GM23338 (cell line): ENCODE measurements around the gene HELB. TPM values are rescaled to one million over a fixed set of nuclear protein-coding genes. Genes with fewer than 3 reads are reported as not detected.

Experiments used
- ATAC-seq: fragments of 200-7000 bp; cut with Tn5 transposase; 3 replicates; pipeline ENCODE4 v1.9.1; 2020
- DNase-seq: peaks from one replicate; pipeline ENCODE4 v3.0.0-alpha.2; 2015; ENCODE audit warnings: low spot score
- H2AFZ ChIP-seq: fragments of 200-600 bp; sonication (generic); 2 replicates; pipeline ENCODE4 v1.8.0; 2016; ENCODE audit warnings: antibody characterized with exemption, mild to moderate bottlenecking, moderate library complexity
- H3F3A ChIP-seq: fragments of 200-600 bp; sonication (generic); replicated peaks from 2 replicates; pipeline ENCODE4 v1.8.0; 2017; ENCODE audit warnings: antibody characterized with exemption, mixed run types, low read depth
- H3K27ac ChIP-seq: fragments of 200-600 bp; sonication (generic); 2 replicates; pipeline ENCODE4 v1.6.1; 2016; ENCODE audit warnings: low read depth
- H3K27me3 ChIP-seq: fragments of 200-600 bp; sonication (generic); 2 replicates; pipeline ENCODE4 v1.8.0; 2016; ENCODE audit warnings: mild to moderate bottlenecking, mixed run types, moderate library complexity; ENCODE audit not compliant: insufficient read depth
- H3K36me3 ChIP-seq: fragments of 200-600 bp; sonication (generic); 2 replicates; pipeline ENCODE4 v1.8.0; 2016; ENCODE audit warnings: mild to moderate bottlenecking; ENCODE audit not compliant: insufficient read depth
- H3K4me1 ChIP-seq: fragments of 200-600 bp; sonication (generic); 2 replicates; pipeline ENCODE4 v1.8.0; 2016; ENCODE audit warnings: mild to moderate bottlenecking, moderate library complexity; ENCODE audit not compliant: insufficient read depth
- H3K4me2 ChIP-seq: fragments of 200-600 bp; sonication (generic); 2 replicates; pipeline ENCODE4 v1.7.1; 2017; ENCODE audit warnings: mixed run types
- H3K4me3 ChIP-seq: fragments of 200-600 bp; sonication (generic); 2 replicates; pipeline ENCODE4 v1.6.1; 2016; ENCODE audit warnings: mixed run types
- H3K79me2 ChIP-seq: fragments of 200-600 bp; sonication (generic); replicated peaks from 2 replicates; pipeline ENCODE4 v1.8.0; 2017; ENCODE audit warnings: mild to moderate bottlenecking; ENCODE audit not compliant: insufficient read depth
- H3K9me2 ChIP-seq: fragments of 200-600 bp; sonication (generic); 2 replicates; pipeline ENCODE4 v1.8.0; 2017; ENCODE audit not compliant: insufficient read depth
- H4K20me1 ChIP-seq: fragments of 200-600 bp; sonication (generic); replicated peaks from 2 replicates; pipeline ENCODE4 v1.8.0; 2017; ENCODE audit warnings: mild to moderate bottlenecking; ENCODE audit not compliant: insufficient read depth
- H3K27ac Mint-ChIP-seq: 2 replicates; pipeline ENCODE4 v1.8.0; 2020; ENCODE audit warnings: inconsistent platforms, mild to moderate bottlenecking, moderate library complexity, mixed read lengths
- H3K27me3 Mint-ChIP-seq: 3 replicates; pipeline ENCODE4 v1.8.0; 2022; ENCODE audit warnings: low read depth, mild to moderate bottlenecking, moderate library complexity, mixed read lengths, inconsistent platforms; ENCODE audit not compliant: insufficient read depth, poor library complexity
- H3K36me3 Mint-ChIP-seq: 3 replicates; pipeline ENCODE4 v1.8.0; 2021; ENCODE audit warnings: low read depth, mild to moderate bottlenecking, inconsistent platforms, moderate library complexity, mixed read lengths
- H3K4me1 Mint-ChIP-seq: 3 replicates; pipeline ENCODE4 v1.8.0; 2020; ENCODE audit warnings: mild to moderate bottlenecking, inconsistent platforms, mixed read lengths
- H3K4me3 Mint-ChIP-seq: 3 replicates; pipeline ENCODE4 v1.8.0; 2021; ENCODE audit warnings: moderate library complexity, mild to moderate bottlenecking, inconsistent platforms, mixed read lengths
- H3K9me3 Mint-ChIP-seq: 3 replicates; pipeline ENCODE4 v1.8.0; 2020; ENCODE audit warnings: moderate library complexity, mild to moderate bottlenecking, inconsistent platforms, mixed read lengths
- CREB1 ChIP-seq: fragments of 250-450 bp; sonication (Bioruptor Pico); IDR thresholded peaks from 2 replicates; pipeline ENCODE4 v1.5.0; 2020; ENCODE audit warnings: low read depth, mild to moderate bottlenecking, moderate library complexity
- CTCF ChIP-seq, 2 experiments: fragments of 200-600 bp in 1 of 2; sonication (generic) in 1 of 2; conservative IDR thresholded peaks; 2 replicates each; pipeline versions ENCODE4 v1.5.1 to v1.6.1; 2016 to 2017; ENCODE audit warnings: antibody characterized with exemption in 2 of 2, low read depth in 2 of 2, mild to moderate bottlenecking in 2 of 2, moderate library complexity in 1 of 2
- ETS1 ChIP-seq: IDR thresholded peaks from 2 replicates; pipeline ENCODE4 v1.6.1; 2016; ENCODE audit warnings: antibody characterized with exemption
- EZH2 ChIP-seq: fragments of 200-600 bp; sonication (generic); IDR thresholded peaks from one replicate; pipeline ENCODE4 v1.8.0; 2017; ENCODE audit warnings: antibody characterized with exemption, mild to moderate bottlenecking, low read depth; ENCODE audit not compliant: unreplicated experiment
- EZH2phosphoT487 ChIP-seq: fragments of 200-600 bp; sonication (generic); IDR thresholded peaks from one replicate; pipeline ENCODE4 v1.8.1; 2018; ENCODE audit warnings: antibody characterized with exemption; ENCODE audit not compliant: unreplicated experiment
- JUNB ChIP-seq: IDR thresholded peaks from one replicate; pipeline ENCODE4 v1.6.1; 2016; ENCODE audit warnings: antibody characterized with exemption; ENCODE audit not compliant: unreplicated experiment
- NANOG ChIP-seq: IDR thresholded peaks from 2 replicates; pipeline ENCODE4 v1.6.1; 2016; ENCODE audit warnings: antibody characterized with exemption, borderline replicate concordance
- POLR2AphosphoS5 ChIP-seq: IDR thresholded peaks from 2 replicates; pipeline ENCODE4 v1.6.1; 2016; ENCODE audit warnings: antibody characterized with exemption, low read depth
- STAT1 ChIP-seq: IDR thresholded peaks from one replicate; pipeline ENCODE4 v1.6.1; 2016; ENCODE audit warnings: antibody characterized with exemption; ENCODE audit not compliant: unreplicated experiment
- ZNF114 ChIP-seq: fragments of 250-450 bp; sonication (Bioruptor Pico); IDR thresholded peaks from 2 replicates; pipeline ENCODE4 v1.5.0; 2020; ENCODE audit warnings: mild to moderate bottlenecking, moderate library complexity
- ZNF331 ChIP-seq: fragments of 250-450 bp; sonication (Bioruptor Pico); IDR thresholded peaks from 2 replicates; pipeline ENCODE4 v1.5.0; 2020; ENCODE audit warnings: low read depth, mild to moderate bottlenecking, moderate library complexity
- ZNF462 ChIP-seq: fragments of 250-450 bp; sonication (Bioruptor Pico); IDR thresholded peaks from 2 replicates; pipeline ENCODE4 v1.5.0; 2020; ENCODE audit warnings: mild to moderate bottlenecking, moderate library complexity
- polyA plus RNA-seq: library from polyadenylated mRNA; unstranded; fragments of >200 nt; fragmentation: Nextera tagmentation; extraction: Ambion mirVana; gene quantifications from 2 replicates; pipeline ENCODE4 v1.2.1, GENCODE V29; 2016
- total RNA-seq: library from RNA; depleted of rRNA; stranded (reverse); fragments of >200 nt; shearing (Covaris generic); gene quantifications from 2 replicates; pipeline ENCODE4 v1.2.3, GENCODE V29; 2014

The HELB gene
- total and polyA plus RNA-seq, 2 experiments from 2014 or later: 3.1 to 18.2 TPM

- TF ChIP-seq ZNF462 (CRISPR knock-in tag) (no peak), EZH2phosphoT487 (no peak), EZH2 (no peak), ZNF114 (CRISPR knock-in tag) (no peak), ZNF331 (no peak)
Observed at GRCh38 chr12:66252771-66253170, 49.5 kb upstream of the HELB start (continued).

- H3K4me1 Mint-ChIP-seq: peaks cover 8% of the 10 kb centered on the region; the same call in 2 of the 3 replicates
- H3K27me3 Mint-ChIP-seq: peaks cover 2% of the 10 kb centered on the region
- H4K20me1 ChIP-seq: no peaks in the 10 kb centered on the region
- H3K27ac ChIP-seq: no peak overlapping the region
- H3K36me3 ChIP-seq: no peaks in the 10 kb centered on the region
- no peak overlapping the region for H3K4me3 ChIP-seq
- H3F3A ChIP-seq: no peaks in the 10 kb centered on the region
- no peak overlapping the region for H3K27ac Mint-ChIP-seq
- no peaks in the 10 kb centered on the region for H3K79me2 ChIP-seq
- peaks cover 10% of the 10 kb centered on the region for H3K9me2 ChIP-seq
- no peaks in the 10 kb centered on the region for H3K36me3 Mint-ChIP-seq
- H3K4me1 ChIP-seq: no peaks in the 10 kb centered on the region
- H3K9me3 Mint-ChIP-seq: no peaks in the 10 kb centered on the region
- H2AFZ ChIP-seq: no peak overlapping the region
- H3K4me3 Mint-ChIP-seq: no peak overlapping the region
- no peaks in the 10 kb centered on the region for H3K27me3 ChIP-seq
- H3K4me2 ChIP-seq: no peak overlapping the region
- no peak for DNase-seq
- ATAC-seq: no peak
- TF ChIP-seq ZNF331 (no peak), ZNF114 (CRISPR knock-in tag) (no peak), ETS1 (no peak), CTCF (conservative IDR thresholded peaks at IDR 0.05; ENCODE audit: low read depth in 2 of 2) (no peak), STAT1 (no peak), POLR2AphosphoS5 (no peak), CREB1 (CRISPR knock-in tag) (no peak), EZH2 (no peak), JUNB (no peak), NANOG (no peak), EZH2phosphoT487 (no peak)
Observed at GRCh38 chr12:66255737-66256136, 46.6 kb upstream of the HELB start.
